DMS153 treated with DMSO at 0.1 percent for 48 hours (cell line): Measurements from ENCODE around the gene MED15.
"Not testable (repeated sequence)": the region's sequence is repeated elsewhere in the genome, so short reads cannot be mapped to it uniquely, and the experiment has no call there.

Source experiments
- DNase-seq: peaks from one replicate; lab custom pipeline; 2025; ENCODE audit not compliant: unreplicated experiment; lab: John Stamatoyannopoulos, UW

The MED15 gene

DNA sequence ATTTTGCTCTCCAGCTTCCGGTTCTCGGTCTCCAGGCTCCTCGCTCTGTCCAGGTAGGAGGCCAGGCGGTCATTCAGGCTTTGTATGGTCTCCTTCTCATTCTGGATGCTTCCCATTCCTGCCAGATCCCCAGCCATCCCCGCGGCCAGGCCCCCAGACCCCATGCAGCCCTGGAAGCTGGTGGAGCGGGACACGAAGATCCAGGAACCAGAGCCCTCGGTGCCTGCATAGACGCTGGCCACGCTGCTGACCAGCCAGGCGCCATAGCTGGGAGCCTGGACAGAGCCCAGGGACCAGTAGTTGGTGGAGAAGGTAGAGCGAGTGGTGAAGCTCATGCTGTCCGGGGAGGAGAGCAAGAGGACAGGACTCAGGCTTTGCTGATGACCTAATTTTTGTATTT, 23.6 kb upstream of the MED15 start:
- no peak for DNase-seq

DNA sequence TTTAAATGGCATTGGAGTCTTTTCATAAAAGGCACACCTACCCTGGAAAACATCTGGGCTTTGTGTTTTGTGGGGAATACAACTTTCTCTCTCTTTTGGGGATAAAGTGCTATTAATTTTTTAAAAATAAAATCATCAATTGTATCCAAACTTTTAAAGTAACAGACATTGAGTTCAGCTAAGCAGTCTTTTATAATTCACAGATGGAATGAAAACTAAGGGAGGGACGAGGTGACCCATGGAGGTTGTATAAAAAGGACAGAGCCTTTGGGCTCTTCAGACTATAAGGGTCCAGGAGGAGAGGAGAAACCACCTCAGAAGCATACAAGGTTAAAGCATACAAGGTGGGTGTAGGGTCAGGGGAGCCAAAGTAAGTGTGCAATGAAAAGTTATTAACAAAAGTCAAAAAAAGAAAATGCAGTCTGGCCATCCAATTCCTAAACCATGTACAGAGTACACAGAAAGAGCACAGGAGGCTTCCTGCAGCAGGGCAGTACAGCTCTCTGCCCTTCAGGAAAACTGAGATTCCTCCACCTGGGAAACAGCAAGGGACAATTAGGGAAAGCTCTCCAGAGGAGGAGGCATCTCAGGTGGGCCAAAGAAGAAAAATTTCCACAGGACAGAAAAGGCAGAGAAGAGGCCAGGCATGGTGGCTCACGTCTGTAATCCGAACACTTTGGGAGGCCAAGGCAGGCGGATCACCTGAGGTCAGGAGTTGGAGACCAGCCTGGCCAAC, 22.3 kb upstream of the MED15 start:
- DNase-seq = no peak

DNA sequence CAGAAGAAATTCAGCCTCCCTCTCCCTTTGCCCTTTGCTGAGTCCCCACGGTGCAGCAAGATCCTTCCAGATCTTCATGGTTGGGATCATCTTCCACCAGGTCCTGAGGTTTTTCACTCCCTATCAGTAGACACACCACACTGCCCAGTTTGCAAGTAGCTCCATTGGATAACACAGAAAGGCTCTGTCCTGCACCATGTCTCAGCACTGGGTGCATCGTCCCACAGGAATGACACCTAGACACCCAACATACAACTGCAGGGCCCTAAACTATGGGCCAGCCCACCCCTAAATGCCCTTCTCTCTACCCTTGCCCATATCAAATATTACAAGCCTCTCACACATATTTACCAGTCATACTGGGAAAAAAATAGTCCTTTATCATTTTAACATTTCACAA, 21.2 kb upstream of the MED15 start:
- DNase-seq = no peak

DNA sequence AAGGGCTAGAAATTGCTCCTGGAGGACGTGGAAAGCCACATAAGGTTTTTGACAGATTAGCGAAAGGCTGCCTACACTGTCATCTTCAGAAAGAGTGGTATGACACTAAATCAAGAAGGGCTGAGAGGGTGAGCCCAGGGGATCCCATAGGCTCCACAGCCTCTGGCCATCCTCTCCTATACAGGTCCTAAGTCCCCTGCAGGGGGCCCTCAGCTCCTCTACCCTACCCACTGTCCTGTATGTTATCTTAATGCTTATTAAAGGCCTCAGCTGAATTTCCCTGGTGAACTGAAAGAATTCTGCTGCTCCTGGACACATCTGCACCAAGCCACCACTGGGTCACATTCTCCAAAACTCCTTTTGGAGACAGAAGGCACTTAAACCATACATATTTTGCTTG, 19.7 kb upstream of the MED15 start:
- no peak for DNase-seq

GRCh38 chr22:20488946-20489345, 18.5 kb upstream of the MED15 start:
- no peak for DNase-seq

DNA sequence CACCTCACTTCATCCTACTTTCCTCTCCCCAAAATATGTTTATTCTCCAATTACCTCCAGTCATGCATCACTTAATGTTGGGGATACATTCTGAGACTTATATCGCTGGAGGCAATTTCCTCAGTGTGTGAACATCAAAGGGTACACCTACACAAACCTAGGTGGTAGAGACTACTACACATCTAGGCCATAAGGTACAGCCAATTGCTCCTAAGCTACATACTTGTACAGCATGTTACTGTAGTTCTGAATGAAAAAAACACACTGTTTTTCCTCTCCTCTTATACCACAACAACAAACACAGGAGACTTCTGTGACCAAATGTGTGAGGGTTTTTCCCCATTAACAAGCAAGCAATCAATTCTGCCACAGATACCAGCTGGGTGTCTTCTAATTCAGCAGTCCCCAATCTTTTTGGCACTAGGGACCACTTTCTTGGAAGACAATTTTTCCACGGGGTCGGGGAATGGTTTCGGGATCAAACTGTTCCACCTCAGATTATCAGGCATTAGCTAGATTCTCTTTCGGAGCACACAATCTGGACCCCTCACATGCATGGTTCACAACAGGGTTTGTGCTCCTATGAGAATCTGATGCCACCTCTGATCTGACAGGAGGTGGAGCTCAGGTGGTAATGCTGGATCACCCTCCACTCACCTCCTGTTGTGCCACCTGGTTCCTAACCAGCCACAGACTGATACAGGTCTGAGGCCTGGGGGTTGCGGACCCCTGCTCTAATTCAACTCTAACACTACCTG, 17.0 kb upstream of the MED15 start:
- DNase-seq = no peak

- no peak for DNase-seq
Measured at GRCh38 chr22:20490941-20491307, 16.5 kb upstream of the MED15 start.

- no peak for DNase-seq
Measured at GRCh38 chr22:20491346-20491745, 16.1 kb upstream of the MED15 start.

- no peak for DNase-seq
Measured at GRCh38 chr22:20494978-20495860, 12.2 kb upstream of the MED15 start, which contains the start of gene KLHL22. TSS of gene KLHL22 (minus strand) at chr22:20495795. CDS start at chr22:20489211, 6,584 bp downstream.

GRCh38 chr22:20495861-20496681, 11.3 kb upstream of the MED15 start:
- peak; percentile 87 for DNase-seq

GRCh38 chr22:20497426-20497825, 10.0 kb upstream of the MED15 start:
- no peak for DNase-seq

- no peak for DNase-seq
Measured at GRCh38 chr22:20498913-20499312, 8.5 kb upstream of the MED15 start.

DNA sequence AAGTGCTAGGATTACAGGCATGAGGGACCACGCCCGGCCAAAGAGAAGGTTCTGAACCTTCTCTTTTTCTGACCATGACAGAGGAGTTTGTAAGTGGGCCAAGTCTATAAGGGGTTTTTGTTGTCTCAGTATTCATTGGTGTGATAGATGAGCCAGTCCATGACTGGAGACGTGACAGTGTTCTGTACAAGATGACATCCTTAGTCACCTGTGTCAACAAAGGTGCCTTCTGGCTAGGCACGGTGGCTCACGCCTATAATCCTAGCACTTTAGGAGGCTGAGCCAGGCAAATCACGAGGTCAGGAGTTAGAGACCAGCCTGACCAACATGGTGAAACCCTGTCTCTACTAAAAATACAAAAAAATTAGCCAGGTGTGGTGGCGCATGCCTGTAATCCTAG, 7.6 kb upstream of the MED15 start:
- no peak for DNase-seq

- DNase-seq = no peak
Measured at GRCh38 chr22:20503816-20504215, 3.6 kb upstream of the MED15 start.

DNA sequence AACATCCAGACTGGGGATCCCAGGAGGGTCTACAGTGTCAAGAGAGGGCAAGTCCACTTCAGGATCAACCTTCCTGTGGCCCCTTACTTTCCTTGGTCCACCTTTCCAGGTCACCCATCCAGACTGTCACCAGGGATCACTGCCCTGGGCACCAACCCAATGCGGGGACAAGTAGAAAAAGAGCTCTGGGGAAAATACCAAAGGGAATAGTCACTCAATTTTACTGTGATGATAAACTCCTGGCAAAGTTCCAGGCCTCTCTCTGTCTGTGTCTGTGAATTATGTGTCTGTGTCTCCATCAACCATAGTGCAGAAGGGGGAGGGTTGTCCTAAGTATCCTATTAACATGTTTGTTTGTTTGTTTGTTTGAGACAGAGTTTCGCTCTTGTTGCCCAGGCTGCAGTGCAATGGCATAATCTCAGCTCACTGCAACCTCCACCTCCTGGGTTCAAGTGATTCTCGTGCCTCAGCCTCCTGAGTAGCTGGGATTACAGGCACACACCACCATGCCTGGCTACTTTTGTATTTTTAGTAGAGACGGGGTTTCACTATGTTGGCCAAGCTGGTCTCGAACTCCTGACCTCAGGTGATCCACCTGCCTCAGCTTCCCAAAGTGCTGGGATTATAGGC, 3.0 kb upstream of the MED15 start:
- DNase-seq = not testable (repeated sequence)

DNA sequence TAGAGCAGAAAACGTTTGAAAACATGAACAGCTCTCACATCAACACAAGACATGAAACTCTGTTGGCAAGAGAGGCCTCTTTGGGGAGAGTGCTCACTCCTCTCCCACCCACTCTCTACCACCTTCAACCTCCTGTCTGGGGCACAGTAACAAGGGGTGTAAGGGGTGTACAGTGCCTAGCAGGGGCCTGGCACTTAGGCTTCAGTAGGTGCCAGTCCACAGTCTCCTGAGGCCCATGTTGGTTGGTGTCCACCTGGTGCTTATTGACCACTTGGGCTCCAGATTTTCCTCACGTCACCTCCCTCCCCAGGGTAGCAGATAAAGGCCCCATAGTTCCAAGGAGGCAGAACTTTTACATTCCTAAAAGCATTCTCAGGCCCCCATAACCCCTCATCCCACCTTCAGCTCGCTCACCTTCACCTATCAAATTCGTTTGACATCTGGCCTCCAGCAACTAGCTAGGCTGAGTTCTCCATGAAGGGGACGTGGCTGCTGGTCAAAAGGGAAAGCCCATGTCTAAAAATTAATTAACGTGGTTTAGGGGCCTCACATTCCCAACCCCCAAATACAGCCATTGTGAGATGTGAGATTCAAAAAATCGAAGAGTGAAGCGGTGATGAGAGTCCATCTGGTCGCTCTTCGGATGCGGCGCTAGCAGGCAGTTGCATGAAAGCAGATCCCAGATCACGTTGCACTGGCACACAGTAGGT, 712 bp upstream of the MED15 start:
- no peak for DNase-seq

GRCh38 chr22:20508067-20508755, 801 bp downstream of the MED15 start:
- not testable (repeated sequence) for DNase-seq

- DNase-seq = no peak
Measured at GRCh38 chr22:20508815-20509271, 1.4 kb downstream of the MED15 start.
